Fibroblast of skin of left quadriceps (primary cell): Measurements from ENCODE around the gene PRPF40B.
"Not testable (repeated sequence)": the region's sequence is repeated elsewhere in the genome, so short reads cannot be mapped to it uniquely, and the experiment has no call there.

Source experiments
- DNase-seq, 2 experiments: peaks; one replicate each; pipeline ENCODE4 v3.0.0-alpha.2; 2013; ENCODE audit warnings: low read depth in 2 of 2

PRPF40B gene

DNA sequence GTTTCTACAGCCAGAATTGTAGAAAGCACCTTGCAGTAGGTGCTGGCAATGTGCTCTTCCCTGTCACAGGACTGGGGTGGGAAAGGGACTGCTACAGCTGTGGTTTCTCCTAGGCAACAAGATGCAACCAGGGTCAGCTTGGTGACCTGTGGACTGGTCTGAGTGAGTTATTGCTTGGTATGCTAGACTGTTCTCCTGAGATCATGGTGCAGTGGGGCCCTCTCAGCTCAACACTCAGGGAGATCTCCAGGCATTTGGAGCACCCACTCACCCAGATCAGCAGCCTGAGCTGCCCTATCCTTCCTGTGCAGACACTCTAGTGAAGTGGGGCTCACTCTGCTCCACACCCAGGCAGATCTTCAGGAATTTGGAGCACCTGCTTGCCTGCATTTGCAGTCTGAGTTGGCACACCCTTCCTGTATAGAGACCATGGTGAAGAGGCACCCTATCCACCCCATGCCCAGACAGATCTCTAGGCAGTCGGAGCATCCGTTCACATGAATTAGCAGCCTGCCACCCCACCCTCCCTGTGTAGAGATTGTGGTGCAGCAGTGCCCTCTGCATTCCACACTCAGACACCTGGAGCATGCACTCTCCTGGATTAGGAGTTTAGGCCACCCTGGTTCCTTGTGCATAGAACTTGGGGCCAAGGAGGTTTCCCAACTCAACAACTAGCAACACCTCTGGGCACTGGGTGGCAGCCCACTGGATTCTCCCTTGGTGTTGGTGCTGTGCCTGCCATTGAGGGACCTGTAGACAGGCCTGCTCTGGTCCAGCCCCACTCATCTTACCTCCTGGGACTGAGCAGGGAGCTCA, 14.1 kb upstream of the PRPF40B start:
- DNase-seq: no peak

DNA sequence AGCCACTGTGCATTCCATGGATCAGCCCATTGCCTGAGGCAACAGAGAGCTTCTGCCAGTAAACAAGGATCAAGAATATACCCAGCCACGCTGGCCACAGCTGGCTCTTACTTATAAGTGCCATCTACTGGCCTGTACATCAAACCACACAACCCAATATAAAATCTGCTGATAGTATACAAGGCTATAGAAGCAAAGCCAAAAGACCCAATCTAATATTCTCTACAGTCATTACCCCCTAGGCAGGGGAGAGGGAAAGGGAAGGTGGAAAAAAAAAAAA, 13.5 kb upstream of the PRPF40B start:
- DNase-seq: no peak

DNA sequence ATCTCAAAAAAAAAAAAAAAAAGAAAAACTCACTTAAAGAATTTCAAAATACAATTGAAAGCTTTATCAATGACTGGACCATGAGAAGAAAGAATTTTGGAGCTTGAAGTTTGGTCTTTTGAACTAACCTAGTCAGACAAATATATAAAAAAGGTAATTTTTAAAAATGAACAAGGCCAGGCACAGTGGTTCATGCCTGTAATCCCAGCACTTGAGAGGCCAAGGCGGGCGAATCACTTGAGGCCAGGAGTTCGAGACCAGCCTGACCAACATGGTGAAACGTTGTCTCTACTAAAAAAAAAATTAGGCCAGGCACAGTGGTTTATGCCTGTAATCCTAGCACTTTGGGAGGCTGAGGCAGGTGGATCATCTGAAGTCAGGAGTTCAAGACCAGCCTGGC, 12.6 kb upstream of the PRPF40B start:
- not testable (repeated sequence) for DNase-seq

DNA sequence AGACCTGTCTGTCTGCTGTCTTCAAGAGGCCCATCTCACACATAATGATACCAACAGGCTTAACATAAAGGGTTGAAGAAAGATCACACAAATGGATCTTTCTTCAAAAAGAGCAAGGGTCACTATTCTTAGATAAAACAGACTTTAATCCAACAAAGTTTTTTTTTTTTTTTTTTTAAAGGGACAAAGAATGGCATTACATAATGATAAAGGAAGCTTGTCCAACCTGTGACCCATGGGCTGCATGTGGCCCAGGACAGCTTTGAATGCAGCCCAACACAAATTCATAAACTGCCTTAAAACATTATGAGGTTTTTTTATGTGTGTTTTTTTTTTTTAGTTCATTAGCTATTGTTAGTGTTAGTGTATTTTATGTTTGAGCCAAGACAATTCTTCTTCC, 11.2 kb upstream of the PRPF40B start:
- no peak for DNase-seq

DNA sequence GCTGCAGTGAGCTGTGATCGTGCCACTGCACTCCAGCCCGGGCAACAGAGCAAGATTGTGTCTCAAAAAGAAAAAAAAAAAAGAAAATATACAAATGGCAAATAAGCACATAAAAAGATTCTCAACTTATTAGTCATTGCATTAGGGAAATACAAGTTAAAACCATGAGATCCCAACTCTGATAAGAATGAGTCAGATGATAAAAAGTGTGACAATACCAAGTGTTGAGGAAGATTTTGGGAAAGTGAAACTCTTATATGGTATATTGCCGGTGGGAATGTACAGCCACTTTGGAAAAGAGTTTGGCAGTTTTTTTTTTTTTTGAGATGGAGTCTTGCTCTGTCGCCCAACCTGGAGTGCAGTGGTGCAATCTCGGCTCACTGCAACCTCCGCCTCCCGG, 7.6 kb upstream of the PRPF40B start:
- DNase-seq: no peak

DNA sequence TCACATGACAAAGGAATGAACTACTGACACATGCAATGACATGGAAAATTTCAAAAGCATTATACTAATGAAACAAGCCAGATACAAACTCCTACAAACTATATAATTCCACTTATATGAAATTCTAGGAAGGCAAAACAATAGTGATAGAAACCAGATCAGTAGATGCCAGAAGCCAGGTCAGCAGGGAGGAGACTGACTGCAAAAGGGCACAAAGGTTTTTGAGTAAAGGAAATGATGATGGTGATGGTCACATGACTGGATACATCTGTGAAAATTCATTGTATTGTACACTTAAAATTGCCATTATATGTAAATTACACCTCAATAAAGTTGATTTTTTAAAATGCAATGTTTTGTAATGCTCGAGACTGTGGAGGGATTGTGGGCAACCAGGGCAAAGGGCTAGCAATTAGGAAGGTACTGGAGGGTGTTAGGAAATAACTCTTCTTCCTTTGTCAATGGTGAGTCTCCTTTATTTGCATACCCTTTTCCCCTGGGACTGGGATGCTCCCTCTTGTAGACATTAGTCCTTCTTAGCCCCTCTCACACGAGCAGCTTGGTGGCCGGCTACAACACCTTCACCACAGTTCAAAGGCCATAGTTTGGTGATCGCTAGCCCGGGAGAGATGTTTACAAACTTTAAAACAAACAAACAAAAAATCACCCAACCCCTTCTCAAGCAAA, 6.7 kb upstream of the PRPF40B start:
- DNase-seq: no peak

DNA sequence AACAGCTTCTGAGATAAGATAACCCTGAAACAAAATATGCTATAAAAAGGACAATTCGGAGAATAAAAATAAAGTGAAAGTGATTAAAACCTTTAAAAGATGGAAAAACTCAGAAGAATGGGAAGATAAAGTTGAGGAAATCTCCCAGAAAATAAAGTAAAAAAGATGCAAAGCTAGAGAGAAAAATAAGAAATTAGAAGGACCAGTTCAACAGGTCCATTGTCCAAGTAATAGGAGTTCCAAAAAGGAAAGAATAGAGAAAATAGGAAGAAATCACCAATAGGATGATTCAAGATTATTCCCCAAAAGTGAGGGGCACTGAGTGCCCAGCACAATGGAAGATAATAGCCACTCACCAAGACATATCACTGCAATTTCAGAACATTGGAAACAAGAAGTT, 4.8 kb upstream of the PRPF40B start:
- no peak for DNase-seq

DNA sequence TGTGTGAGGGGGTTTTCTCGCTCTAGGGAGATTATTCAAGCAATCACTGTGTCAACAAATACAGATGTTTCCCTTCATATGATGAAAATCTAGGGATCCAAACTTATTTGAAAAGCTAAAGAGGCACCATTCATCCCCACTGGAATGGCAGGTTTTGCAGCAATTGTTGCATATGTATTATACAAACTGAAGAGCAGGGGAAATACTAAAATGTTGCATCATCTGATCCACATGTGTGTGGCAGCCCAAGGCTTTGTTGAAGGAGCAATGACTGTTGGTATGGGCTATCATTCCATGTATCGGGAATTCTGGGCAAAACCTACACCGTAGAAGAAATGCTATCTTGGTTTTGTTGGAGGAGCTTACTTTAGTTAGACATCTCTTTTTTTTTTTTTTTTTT, 4.1 kb upstream of the PRPF40B start:
- no peak for DNase-seq

DNA sequence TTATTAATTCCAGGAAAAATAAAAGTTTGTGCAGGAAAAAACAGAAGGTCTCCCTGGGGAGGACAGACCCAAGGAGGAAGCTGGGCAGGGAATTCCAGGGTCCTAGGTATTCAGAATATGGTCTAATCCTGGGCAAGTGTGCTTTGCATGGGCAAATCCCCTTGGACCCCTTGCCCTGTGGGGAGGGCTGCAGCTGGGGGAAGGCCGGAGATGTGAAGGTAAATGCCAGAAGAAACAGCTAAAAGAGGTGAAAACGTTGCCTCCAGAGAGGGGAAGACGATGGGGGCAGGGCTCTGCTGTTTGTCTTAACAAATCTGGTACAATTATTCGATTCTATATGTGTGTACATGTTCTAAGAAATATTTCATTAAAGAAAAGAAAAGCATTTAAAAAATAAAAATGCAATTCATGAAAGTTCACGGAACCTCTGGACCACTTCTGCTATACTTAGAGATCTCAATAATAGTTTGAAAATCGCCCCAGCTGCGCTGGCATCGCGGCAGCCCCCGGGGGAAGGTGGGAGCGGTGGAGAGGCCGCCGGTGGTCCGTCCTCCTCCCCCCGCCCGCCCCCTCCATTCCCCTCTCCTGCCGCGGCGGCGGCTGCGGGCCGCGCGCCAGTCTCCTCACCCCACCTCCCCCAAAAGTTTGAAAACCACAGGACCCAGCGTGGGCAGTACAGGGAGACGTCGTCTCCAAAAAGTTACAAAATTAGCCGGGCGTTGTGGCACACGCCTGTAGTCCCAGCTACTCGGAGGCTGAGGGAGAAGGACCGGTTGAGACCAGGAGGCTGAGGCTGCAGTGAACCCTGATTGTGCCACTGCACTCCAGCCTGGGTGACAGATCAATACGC, 1.5 kb upstream of the PRPF40B start:
- DNase-seq: no peak

DNA sequence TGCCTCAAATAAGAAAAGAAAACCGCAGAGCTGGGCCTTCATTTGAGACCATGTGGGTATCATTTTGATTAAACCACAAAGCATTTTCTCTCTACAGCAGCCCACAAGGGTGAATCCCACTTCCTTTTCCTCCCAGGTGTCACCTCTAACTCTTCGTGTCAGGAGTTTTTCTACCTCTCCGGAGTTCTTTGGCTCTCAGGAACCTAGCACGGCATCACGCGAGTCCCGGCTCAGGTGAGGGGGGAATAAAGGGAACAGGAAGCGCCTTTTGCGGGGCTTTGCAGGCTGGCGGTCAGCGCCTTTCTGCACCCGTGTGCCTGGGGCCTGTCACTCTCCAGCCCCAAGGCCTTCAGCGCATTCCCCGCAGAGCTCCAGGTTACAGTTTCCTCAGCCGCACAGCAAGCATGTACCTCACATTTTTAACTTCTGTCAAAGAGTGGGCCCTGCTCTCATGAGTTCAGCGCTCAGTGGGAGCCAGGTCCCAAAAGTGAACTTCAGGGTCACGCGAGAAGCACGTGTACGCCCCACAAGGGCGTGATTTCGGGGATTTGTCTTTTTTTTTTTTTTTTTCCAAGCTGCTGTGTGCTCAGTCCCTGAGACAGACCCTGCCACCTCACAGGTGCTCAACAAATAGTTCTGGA, 740 bp upstream of the PRPF40B start:
- no peak for DNase-seq

DNA sequence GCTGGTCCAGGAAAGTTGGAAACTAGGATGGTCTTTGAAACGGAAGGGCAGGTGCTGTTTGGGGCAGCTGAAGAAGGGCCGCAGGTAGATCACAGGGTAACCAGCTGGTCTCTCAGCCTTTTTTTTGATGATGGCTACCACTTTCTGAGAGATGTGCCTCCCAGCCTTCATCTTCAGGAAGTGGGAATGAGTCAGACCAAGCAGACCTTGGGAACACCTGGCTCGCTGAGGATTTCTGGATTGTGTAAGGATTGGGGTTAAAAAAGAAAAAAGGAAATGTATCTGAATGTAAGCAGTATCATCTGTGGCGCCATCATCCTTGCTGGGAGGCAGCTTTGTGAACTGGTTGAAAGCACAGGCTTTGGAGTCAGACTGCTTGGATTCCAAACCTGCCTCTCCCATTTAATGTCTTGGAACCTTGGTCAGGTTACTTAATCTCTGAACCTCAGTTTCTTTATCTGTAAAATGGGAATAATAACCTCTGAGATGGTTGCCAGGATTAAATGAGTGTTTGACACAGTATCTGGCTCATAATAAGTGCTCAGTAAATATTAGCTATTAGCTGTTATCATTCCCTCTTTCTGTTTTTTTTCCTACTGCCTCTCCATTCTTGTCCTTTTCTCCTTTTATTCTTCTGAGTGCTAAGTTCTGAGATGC, 1.7 kb downstream of the PRPF40B start:
- DNase-seq: no peak

DNA sequence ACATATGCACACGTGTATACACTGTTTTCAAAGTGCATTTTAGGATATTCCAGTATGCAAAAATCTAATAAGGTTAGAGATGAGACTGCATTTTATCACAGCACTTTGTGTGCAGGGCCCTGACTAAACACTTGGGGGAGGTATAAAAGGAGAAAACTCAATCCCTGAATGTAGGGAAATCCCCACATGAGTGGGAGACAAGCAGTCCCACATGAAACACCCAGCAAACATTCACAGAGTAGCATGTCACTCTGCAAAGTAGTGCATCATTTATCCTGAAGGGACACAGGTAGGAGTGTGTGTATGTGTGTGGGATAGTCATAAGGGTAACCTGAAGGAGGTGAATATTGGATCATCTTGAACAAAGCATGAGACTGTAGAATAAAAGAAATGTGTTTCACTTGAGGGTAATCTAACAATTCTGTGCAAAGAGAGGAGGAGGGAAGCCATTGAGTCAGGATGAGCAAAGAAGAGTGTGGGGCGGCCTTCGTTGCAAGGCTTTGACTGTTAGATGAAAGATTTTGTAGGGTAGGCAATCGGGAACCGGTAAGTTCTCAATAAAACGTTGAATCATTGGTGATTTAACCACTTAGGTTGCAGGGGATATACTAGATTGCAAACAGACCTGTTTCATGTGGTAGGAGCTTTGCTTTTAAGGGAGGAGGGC, 2.9 kb downstream of the PRPF40B start:
- DNase-seq: no peak

DNA sequence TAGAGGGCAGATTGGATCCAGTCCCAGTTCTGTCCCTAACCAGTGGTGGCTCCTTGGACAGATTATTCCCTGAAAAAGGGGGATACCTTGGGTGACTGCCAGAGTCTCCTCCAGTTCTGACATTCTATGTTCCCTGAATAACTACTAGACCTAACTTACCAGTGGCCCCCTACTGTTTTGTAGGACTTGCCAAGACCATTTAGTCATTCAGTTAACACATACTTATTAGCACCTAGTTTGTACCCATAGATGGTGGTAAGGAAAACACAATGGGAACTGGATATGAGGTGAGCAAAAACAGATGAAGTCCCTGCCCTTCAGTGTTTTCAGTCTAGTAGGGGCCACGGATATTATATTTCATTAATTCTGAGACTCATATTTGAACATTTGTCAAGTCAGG, 3.5 kb downstream of the PRPF40B start:
- no peak for DNase-seq

DNA sequence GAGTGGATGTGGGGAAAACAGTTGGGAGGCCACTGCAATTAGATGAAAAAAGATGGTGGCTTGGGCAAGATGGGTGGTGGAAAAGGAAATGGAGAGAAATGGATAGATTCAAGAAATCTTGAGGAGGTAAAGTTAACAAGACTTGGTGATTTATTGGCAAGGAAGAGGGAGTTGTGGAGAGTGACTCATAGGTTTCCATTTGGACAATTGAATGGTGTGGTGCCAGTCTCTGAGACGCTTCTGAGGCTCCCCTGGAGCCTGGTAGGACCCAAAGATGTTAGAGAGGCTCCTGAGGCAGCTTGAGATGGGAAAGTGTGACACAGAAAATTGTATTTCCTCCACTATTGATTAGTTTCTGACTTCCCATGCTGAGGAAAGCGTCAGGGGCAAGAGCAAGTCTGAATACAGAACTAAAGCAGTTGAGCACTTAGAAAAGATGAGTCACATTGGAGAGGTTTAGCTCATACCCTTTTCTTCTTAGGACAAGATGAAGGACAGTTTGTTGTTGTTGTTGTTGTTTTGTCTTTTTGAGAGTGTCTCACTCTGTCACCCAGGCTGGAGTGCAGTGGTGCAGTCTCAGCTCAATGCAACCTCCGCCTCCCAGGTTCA, 4.5 kb downstream of the PRPF40B start:
- no peak for DNase-seq

DNA sequence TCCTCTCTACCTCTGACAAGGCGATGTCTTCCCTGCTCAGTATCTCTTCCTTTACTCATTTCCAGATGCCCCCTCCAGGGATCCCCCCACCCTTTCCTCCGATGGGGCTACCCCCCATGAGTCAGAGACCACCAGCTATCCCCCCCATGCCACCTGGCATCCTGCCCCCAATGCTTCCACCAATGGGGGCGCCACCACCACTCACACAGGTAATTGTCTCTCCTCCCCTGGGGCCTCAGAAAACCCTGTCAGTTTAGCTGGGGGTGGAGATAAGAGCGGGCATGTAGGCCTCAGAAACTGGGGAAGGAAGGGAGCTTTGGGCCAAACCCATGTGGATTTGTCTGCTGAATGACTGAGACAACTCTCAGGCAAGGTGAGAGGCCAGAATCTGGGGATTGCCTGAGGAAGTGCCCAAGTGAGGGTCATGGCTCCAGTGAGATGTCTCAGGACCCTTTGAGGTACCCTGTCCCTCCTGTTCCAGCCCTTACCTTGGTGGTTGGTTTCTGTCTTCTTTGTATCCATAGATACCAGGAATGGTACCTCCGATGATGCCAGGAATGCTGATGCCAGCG, 8.1 kb downstream of the PRPF40B start:
- DNase-seq: no peak

DNA sequence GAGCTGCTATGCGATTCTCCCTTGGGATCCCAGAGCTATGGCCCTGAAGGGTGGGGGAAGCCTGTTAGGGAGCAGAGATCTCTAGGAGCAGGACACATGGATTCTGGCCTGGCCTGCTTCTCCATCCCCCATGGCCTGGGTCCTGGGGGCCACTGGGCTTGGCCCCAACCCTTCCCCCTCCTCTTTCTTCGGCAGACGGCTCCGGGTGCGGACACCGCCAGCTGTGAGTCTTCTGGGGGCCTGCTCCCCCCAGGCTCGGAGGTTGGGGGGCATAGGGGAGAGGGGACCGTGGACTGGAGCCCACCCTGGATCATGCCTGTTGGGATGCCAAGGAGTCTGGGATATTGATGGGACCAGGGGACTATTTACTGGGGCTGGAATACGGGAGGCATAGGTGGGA, 9.0 kb downstream of the PRPF40B start:
- DNase-seq: no peak

DNA sequence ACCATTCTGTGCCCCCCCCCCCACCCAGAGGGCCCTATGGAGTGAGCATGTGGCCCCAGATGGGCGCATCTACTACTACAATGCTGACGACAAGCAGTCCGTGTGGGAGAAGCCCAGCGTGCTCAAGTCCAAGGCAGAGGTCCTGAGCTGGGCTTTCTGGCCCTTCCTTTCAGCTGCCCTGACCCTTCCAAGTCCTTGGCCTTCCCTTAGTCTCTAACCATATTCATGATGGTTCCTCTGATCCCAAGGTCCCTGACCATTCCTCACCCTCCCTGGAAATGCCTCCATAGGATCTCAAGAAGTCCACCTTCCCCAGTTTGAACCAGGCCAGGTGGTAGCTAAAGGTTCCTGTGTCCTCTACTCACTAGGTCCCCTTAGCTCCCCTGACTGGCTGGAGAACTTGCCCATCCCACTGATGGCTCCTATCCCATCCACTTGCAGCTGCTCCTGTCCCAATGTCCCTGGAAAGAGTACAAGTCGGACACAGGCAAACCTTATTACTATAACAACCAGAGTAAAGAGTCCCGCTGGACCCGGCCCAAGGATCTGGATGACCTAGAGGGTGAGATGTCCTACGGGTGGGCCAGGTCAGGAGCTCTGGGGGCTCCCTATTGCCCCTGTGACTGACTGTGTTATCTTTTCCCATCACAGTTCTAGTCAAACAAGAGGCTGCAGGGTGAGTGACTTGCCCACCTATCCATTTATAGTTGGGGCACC, 9.8 kb downstream of the PRPF40B start:
- no peak for DNase-seq

DNA sequence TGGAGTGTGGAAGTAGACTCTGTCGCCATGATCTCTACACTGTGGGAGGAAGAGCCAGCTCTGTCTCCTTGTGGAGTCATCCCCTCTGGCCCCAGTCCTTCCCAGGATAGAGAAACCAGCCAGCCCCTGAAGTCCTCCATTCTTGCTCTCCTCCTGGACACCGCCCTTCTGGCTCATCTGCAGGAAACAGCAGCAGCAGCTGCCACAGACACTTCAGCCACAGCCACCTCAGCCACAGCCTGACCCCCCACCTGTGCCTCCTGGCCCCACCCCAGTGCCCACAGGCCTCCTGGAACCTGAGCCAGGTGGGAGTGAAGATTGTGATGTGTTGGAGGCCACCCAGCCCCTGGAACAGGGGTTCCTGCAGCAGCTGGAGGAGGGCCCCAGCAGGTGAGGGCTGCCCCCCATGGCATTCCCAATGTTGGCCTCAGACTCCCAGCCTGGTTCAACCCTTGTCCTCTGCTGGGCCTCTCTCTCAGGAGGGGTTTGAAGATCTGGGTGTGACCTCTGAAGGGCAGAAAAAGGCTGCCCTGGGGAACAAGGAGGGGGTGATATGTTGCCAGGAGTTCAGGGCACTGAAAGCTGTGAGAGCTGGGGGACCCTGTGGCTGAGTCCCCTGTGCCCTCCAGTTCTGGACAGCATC, 10.5 kb downstream of the PRPF40B start:
- no peak for DNase-seq

DNA sequence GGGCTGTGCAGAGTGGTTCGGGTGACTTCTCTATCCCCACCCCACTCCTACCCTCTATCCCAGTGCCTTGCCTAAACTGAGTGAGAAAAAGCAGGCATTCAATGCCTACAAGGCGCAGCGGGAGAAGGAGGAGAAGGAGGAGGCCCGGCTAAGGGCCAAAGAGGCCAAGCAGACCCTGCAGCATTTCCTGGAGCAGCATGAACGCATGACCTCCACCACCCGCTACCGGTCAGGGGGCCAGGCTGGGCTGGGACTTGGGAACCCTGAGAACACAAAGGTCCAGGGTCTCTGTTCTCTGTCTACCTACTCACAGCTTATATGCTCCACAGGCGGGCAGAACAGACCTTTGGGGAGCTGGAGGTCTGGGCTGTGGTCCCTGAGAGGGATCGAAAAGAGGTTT, 11.7 kb downstream of the PRPF40B start:
- DNase-seq: no peak
